ENCODE measurements around the gene TJP1.
"Not testable (repeated sequence)": the region's sequence is repeated elsewhere in the genome, so short reads cannot be mapped to it uniquely, and the experiment has no call there.

TJP1 gene

DNA sequence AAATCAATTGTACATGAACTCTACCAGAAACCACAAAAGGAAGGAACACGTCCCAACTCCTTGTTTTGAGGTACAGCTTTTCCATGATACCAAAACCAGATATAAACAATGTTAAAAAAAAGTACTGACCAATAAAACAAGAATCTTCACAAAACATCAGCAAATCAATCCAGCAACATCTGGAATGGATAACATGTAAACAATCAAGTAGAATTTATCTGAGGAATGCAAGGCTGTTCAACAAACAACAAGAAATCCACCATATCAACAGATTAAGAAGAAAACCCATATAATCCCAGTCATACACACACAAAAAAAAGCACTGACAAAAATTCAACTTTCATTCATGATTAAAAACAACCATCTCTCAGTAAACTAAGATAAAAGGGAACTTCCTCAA lies 26.7 kb downstream of the TJP1 start:
- DNase-seq, result no peak

DNA sequence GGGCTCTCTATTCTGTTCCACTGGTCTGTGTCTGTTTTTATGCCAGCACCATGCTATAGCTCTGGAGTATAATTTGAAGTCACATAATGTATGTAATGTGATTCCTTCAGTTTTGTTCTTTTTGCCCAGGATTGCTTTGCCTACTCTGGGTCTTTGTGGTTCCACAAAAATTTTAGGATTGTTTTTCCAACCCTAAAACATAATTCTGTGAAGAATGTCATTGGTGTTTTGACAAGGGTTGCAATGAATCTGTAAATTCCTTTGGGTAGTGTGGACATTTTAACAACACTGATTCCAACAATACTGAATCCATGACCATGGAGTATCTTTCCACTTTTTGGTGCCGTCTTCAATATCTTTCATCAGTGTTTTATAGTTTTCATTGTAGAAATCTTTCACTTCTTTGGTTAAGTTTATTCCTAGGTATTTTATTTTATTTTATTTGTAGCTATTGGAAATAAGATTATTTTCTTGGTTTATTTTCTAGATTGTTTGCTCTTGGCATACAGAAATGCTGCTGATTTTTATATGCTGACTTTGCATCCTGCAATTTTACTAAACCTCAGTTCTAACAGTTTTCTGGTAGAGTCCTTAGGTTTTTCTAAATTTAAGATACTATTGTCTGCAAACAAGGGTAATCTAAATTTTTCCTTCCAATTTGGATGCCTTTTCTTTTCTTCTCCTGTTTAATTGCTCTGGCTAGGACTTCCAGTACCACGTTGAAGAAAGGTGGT lies 29.7 kb downstream of the TJP1 start:
- no peak for DNase-seq

DNA sequence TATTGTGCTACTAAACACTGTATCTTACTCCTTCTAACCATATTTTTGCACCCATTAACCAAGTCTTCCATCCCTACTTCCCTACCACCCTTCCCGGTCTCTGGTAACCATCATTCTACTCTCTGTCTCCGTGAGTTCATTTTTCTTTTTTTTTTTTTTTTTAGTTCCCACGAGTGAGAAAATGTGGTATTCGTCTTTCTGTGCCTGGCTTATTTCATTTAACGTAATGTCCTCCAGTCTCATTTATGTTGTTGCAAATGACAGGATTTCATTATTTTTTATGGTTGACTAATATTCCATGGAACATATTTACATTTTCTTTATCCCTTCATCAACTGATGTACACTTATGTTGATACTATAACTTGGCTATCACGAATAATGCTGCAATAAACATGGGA lies 31.7 kb downstream of the TJP1 start:
- DNase-seq, result no peak

DNA sequence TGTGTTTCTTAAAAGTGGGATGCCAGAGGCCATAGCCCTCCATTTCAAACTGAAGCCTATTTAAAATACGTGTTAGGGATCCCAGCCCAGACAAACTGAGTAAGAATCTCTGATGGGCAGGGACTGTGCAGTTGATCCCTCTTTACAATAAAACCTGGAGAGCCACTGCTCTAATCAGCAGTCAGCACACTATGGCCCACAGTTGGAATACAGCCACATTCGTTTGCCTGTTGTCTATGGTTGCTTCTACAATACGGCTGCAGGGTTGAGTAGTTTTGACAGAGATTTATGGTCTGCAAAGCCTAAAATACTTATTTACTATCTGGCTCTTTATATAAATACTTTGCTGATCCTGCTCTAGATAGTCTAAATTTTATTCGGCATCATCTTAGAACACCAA lies 32.4 kb downstream of the TJP1 start:
- no peak for DNase-seq

DNA sequence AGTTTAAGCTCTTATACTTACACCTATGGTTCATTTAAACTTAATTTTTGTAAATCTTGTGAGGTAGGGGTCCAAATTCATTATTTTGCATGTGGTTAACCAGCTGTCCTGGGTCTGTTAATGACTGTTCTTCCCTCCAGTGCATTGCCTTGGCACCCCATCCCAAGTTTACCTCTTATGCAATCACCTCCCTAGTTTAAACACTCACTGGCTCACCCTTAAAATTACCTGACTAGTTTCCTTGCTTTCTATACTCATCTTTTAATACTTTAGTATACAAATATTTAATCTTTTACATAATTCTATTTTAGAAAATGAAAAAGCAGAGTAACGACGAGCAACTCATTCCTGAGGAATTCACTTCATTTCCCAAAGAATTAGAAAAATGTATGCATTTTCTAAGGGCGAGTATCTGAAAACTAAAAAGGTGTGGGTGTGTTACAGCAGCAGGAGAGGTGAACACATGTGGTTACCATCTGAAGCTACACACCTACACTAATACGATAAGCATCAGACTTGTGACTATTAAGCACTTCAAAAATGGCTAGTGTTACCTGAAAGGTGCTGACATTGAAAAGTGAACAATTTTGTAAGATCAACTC lies 33.7 kb downstream of the TJP1 start:
- no peak for DNase-seq

DNA sequence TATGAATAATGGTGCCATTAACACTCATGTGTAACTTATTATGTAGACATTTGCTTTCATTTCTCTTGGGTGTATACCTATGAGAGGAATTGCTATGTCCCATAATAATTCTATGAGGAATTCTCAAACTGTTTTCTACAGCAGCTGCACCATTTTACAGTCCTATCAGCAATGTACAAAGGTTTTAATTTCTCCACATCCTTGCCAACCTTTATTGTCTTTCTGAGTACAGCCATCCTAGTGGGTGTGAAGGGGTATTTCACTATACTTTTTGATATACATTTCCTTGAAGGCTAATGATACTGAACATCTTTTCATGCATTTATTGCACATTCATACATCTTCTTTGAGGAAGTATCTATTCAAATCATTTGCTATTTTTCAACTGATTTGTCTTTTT lies 34.5 kb downstream of the TJP1 start:
- no peak for DNase-seq

DNA sequence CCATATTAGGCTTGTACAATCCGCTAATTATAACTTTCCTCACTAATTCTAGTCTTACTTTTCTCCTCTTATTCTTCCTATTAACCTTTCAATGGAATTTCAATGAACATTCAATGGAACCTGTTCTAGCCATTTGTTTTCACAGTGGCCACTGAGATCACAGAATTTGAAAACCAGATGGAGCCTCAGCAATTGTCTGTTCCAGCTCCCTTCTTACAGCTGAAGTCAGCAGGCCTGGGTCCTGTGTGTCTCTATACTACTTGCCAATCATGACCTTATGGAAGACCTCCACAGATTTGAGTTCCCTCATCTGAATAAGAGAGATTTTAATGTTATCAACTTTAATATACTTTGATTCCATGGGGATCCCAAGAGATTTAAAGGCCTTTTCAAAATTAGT lies 36.6 kb downstream of the TJP1 start:
- no peak for DNase-seq

DNA sequence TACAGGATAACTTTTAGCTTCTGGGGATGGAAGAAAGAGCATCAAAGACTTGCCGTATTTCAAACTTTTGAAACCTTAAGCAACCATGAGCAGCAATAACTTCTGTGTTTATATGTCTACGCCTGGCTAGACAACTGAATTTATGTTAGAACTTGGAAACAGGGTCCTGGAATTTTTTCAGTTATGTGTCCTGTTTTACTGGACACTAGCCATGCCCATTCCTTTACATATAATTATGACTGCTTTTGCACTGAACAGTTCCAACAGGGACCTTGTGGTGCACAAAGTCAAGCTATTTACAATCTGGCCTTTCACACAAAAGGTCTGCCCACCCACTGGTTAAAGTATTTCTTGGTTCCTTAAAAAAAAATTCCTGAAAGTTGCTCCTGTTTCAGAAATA lies 37.1 kb downstream of the TJP1 start:
- DNase-seq, result no peak

DNA sequence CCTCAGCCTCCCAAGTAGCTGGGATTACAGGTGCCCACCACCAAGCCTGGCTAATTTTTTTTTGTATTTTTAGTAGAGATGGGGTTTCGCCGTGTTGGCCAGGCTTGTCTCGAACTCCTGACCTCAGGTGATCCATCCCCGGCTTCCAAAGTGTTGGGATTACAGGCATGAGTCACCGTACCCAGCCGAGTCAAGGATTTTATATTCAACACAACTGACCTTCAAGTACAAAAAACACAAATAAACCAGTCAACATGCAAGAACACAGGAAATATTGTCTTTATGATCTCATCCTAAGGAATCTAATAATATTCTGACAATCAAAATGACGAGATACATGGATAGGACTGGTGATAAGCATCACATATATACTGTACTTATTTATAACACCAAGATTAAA lies 37.9 kb downstream of the TJP1 start:
- DNase-seq, result no peak

DNA sequence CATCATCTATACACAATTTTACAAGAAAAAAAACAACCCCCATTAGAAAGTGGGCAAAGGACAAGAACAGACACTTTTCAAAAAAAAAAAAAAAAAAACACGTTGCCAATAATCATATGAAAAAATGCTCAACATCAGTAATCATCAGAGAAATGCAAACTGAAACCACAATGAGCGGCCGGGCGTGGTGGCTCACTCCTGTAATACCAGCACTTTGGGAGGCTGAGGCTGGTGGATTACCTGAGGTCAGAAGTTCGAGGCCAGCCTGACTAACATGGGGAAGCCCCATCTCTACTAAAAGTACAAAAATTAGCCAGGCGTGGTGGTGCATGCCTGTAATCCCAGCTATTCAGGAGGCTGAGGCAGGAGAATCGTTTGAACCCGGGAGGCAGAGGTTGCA lies 39.5 kb downstream of the TJP1 start:
- DNase-seq, result not testable (repeated sequence)

DNA sequence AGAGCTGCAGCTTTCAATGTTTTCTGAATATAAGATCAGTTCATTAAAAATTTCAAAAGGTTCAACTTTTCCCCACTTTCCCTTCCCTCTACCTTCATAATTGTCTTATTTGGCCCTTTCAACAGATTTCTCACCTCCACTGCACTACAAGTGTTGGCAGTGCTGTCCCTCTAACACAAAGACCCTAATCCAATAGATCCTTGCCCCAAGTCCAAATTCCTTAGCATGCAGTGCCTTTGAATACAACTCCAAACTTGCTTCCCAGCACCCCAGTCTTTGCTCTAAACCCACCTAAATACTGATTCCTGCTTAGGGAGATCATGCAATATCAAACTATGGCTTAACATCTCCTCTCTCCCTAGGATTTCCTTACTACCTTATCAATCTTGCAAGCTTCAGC lies 43.9 kb downstream of the TJP1 start:
- DNase-seq, result no peak

DNA sequence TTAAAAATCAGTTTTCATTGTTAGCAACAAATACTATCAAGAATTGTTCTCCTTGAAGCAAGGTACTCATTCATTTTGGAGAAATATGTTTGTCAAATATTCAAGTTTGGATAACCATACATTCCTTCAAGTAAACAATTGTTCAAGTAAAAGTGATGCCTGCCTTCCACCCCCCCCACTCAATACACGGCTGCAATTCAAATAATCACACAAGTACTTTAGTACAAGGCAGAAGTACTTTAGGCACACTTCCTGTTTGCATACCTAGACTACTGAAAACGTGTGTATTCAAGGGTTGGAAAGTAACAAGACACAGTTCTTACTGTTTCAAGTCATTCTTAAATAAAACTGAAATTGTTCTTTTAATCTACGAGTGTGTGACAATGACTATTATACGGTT lies 45.4 kb downstream of the TJP1 start:
- DNase-seq, result no peak

DNA sequence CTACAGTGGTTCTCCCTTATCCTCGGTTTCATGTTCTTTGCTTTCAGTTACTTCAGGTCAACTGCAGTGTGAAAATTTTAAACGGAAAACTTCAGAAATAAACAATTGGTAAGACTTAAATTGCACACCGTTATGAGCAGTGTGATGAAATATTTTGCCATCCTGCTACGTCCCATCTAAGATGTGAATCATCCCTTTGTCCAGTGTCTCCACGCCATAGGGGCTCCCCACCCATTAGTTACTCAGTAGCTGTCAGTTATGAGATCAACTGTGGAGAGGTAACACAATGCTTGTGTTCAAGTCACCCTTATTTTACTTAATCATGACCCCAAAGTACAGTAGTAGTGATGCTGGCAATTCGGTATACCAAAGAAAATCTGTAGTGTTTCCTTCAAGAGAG lies 47.4 kb downstream of the TJP1 start:
- no peak for DNase-seq

DNA sequence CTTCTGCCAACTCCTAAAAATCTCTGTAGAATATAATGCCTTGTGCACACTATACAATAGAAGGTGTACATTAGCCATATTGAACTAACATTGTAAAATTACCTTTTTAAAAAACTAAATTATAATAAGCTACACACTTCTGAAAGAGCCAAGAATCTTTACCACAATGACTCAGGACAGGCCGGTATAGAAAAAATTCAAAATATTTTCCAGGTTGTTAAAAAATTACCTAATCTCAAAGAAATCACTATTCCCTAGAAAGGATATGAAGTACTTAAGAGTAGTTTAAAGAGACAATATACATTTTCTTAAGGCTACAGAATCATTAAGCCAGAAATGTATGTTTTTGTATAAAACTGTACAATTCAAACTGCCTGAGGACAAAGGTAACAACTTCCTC lies 48.5 kb downstream of the TJP1 start:
- DNase-seq, result no peak

DNA sequence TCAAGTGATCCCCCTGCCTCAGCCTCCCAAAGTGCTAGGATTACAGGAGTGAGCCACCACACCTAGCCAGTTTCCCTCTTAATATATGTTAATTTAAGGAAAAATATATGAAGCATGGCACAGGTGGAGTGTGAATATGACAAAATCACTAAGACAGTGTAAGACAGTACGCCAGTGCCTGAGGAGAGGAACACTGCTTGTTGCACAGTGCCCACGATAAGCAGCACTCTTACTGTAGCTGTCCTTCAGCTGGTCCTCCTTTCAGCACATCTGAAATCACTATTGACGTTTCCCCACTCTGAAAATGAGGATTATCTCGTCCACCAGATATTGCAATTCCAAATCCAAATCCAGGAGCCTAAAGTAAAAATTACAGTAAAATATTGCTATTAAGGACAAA lies 49.3 kb downstream of the TJP1 start:
- no peak for DNase-seq

DNA sequence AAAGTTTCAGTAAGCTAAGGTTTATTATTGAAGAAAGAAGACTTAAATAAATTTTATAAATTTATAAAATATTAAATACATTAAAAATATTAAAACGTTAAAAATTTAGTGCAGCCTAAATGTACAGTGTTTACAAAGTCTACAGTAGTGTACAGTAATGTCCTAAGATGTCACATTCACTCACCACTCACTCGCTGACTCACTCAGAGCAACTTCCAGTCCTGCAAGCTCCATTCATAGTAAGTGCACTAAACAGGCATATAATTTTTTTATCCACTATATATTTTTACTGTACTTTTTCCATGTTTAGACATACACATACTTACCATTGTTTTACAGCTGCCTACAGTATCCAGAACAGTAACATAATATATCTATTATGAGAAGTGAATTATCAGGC lies 51.5 kb downstream of the TJP1 start:
- DNase-seq, result no peak

DNA sequence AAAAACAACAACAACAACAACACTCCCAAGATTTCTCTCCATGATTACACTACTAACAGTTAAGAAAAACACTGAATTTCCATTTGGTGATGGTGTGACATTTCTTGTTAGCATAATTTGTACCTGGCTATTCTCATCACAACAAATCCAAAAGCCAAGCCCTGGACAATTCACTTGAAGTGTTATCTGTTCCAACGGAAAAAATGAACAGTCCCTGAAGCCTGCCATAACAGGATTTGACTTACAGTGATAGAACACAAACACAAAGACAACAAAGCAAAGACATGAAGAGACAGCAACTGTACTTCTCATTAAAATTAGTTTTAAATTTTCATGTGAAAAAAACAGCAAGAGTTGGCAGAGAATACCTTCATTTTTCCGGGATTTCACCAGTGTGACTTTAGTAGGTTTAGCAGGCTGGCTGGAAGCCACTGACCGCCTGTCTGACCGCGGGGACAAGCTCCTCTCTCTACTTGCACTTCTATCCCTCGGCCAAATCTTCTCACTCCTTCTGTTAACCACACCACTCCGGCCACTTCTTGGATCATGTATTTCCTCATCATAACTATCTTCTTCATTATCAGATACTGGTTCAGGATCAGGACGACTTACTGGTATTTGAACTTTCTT lies 56.3 kb downstream of the TJP1 start:
- DNase-seq, result no peak

DNA sequence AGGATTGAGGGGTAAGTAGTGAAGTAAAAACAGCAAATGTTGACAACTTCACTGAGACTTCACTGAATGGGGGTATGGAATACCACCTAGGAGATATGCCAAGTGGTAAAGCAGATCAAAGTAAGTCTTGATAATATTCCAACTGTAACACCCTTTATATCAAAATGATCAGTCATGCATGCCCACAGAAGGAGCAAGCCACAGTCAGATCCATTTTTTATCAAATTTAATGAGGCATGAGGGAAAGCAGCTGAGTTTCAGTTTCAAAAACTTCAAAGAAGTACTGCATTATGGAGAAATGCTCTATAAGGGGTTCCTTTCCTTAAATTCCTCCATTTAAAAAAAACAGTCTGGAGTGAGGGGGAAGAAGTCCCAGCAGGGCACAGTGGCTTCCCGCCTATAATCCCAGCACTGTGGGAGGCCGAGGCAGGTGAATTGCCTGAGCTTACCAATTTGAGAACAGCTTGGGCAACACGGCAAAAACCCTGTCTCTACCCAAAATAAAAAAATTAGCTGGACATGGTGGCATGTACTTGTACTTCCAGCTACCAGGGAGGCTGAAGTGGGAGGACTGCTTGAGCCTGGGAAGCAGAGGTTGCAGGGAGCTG lies 56.9 kb downstream of the TJP1 start:
- DNase-seq, result no peak

DNA sequence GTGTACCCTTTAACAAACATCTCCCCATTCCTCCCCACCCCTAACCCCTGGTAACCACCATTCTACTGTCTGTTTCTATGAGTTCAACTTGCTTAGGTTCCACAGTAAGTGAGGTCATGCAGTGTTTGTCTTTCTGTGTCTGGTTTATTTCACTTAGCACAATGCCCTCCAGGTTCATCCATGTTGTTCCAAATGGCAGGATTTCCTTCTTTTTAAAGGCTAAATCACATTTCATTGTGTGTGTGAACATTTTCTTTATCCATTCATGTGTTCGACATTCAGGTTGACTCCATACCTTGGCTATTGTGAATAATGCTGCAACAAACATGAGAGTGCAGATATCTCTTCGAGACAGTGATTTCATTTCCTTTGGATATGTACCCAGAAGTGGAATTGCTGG lies 62.7 kb downstream of the TJP1 start:
- DNase-seq, result no peak

DNA sequence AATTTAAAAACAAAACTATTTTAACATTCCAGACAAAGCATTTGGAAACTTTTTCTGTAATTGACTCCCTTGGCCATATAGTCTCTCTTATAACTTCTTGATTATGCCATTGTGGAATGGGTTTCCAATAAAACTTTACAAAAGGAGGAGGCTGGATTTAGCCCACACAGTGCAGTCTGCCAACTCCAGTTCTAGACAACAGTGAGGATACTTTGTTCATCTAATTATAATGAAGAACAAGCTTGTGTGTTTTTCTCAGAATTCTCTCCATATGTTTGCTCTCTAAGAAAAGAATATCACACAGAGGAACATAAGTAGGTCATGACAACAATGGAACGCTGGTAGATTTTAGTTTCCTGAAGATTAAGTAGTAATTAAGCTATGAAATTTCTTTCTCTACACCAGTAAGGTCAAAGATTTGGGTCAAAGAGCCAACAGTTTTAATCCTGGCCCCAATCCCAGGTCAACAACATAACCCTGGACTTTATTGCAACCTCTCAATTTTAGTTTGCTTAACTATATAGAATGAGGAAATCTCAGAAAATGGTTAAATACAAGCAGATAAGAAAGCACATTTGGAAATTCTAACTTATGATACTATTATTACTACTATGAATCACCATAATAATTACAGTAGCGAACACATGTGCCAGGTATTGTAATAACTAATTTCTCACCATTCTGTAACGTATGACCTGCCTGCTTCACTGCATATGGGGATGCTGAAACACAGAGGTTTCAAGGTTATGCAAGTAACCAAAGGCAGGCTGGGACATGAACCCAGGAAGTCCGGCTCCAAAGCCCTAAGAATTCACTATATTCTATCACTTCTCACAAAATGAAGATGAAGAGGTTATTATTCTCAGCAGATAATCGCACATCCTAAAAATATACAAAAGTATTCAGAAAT lies 65.7 kb downstream of the TJP1 start:
- DNase-seq, result no peak

DNA sequence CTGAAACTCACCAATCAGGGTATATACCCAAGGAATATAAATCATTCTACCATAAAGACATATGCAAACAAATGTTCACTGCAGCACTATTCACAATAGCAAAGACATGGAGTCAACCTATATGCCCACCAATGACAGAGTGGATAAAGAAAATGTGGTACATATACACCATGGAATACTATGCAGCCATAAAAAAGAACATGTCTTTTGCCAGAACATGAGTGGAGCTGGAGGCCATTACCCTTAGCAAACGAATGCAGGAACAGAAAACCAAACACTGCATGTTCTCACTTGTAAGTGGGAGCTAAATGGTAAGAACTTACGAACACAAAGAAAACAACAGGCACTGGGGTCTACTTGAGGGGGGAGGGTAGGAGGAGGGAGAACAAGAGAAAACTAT lies 68.3 kb downstream of the TJP1 start:
- DNase-seq, result not testable (repeated sequence)

DNA sequence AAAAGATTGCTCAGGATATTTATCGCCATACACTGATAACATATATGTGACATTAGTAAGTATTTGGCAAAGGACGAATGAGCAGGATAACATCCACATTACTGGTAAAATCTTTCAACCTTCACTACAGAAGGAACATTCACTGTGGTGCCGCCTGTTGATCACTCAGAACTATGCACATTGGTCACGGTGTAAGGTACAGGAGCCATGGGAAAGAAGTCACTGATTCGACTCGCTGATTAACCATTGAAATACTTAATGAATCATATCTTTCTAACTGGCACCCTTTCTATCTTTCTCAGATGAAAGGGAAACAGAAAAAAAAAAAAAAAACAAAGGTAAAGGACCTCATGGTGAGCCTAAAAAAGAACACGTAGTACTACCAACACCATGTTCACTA lies 68.8 kb downstream of the TJP1 start:
- no peak for DNase-seq

DNA sequence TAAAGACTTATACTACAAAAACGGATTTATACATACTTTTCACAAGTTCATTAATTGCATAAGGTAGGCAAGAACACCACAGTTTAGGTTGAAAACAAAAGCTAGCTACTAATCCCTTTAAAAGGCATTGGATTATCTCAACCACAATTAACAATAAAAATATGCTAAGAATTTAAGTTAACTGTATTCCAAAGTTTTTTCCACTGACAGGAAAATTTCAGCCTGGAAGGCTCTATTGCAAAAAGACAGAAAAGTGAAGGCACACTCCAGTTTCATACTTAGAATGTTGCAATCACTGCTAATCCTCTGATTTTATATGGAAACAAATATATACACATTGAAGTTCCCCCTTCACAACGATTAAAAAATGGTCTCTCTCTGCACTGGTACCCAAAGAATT lies 71.5 kb downstream of the TJP1 start:
- DNase-seq, result no peak

Measured in NCI-H2029 (cell line).